Stimulated activated CD8-positive, alpha-beta memory T cell treated with anti-CD3 and anti-CD28 coated beads, Interleukin-12 subunit alpha, Interleukin-12 subunit beta, amount 100 ng/mL, for 24 hours (primary cell): ENCODE measurements around the gene SPO11.

Experiments used
- DNase-seq: peaks from one replicate; pipeline ENCODE4 v3.0.0-alpha.2; 2020; ENCODE audit errors: extremely low read depth

The SPO11 gene, protein sequence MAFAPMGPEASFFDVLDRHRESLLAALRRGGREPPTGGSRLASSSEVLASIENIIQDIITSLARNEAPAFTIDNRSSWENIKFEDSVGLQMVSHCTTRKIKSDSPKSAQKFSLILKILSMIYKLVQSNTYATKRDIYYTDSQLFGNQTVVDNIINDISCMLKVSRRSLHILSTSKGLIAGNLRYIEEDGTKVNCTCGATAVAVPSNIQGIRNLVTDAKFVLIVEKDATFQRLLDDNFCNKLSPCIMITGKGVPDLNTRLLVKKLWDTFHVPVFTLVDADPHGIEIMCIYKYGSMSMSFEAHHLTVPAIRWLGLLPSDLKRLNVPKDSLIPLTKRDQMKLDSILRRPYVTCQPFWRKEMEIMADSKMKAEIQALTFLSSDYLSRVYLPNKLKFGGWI

GRCh38 chr20:57329608-57330221, at the start of gene SPO11:
Gene SPO11, plus strand, starts transcription at chr20:57329803. Its CDS starts 65 bp downstream, at chr20:57329868.
- DNase-seq, result no peak

- no peak for DNase-seq
These were observed 49.4 kb upstream of the SPO11 start for GRCh38 chr20:57280221-57280620.

- DNase-seq, result no peak
These were observed 47.7 kb upstream of the SPO11 start for GRCh38 chr20:57281900-57282299.

GRCh38 chr20:57282670-57283361, 46.8 kb upstream of the SPO11 start:
- no peak for DNase-seq

DNA sequence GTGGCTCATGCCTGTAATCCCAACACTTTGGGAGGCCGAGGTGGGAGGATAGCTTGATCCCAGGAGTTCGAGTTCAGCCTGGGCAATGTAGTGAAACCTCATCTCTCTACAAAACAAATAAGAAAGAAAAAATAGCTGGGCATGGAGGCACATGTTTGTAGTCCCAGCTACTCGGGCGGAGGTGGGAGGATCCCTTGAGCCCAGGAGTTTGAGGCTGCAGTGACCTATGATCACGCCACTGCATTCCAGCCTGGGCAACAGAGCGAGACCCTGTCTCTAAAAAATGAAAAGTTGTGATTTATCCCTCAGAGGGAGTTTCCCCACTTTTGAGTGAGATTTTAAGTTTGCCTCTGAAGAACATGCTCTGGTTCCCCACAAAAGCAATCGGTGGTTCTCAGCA, 45.7 kb upstream of the SPO11 start:
- no peak for DNase-seq

GRCh38 chr20:57287007-57287880, 42.4 kb upstream of the SPO11 start:
- no peak for DNase-seq

GRCh38 chr20:57287901-57288300, 41.7 kb upstream of the SPO11 start:
- no peak for DNase-seq

- DNase-seq, result no peak
These were observed 40.8 kb upstream of the SPO11 start for GRCh38 chr20:57288651-57289277.

DNA sequence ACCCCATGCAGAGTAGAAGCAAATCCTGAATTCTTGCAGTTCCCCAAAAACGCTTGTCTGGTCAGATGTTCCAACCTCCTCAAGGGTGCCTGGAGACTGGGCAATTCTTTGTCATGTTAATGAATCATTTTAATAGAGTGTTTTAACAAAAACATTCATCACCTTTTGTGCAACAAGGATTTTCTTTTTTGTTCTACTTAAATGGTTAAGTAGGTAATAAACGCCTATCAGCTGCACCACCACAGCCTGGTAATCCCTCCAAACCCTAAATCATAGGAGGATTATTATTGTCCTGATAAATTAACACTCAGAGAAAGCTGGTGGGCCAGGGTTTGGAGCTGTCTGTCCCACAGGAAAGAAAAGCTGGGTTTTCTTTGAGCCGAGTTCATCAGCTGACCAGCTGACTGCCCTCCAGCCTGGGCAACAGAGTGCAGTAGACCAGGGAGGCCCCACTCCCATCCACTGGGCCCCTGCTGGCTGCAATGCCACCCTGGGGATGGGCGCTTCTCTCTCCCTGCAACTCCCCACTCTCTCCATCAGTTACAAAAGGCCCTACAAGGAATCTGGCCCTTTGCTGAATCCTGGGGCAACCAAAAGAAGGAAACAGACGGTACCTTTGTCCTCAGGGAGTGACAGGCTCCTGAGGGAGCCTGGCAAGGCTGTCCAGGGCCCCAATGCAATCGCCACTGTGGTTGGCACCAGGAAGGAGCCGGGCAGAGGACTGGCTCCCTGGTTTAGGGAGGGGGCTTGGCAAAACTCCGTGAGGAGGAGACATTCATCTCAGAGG, 40.0 kb upstream of the SPO11 start:
- no peak for DNase-seq

- DNase-seq, result no peak
These were observed 39.5 kb upstream of the SPO11 start for GRCh38 chr20:57290178-57290484.

GRCh38 chr20:57291003-57291402, 38.6 kb upstream of the SPO11 start:
- no peak for DNase-seq

DNA sequence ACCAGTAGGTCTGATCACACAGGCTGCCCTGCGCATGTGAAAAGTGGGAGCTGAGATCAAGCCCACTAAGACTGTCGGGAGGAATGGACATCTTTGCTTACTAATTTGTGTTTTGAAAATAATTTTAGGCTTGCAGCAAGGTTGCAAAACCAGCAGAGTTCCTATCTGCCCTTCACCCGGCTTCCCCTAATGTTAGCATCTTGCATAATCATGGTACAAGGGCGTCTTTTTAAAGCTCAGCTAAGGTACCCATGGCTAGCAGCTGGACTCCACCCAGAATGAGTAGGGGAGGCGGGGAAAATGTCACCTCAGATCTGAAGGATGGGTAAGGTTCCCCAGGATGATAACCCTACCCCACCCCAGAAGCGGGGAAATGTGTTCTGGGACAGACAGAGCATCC, 37.9 kb upstream of the SPO11 start:
- no peak for DNase-seq

- no peak for DNase-seq
These were observed 37.0 kb upstream of the SPO11 start for GRCh38 chr20:57292611-57293010.

GRCh38 chr20:57293995-57294394, 35.6 kb upstream of the SPO11 start:
- no peak for DNase-seq

- DNase-seq, result no peak
These were observed 35.1 kb upstream of the SPO11 start for GRCh38 chr20:57294550-57294949.

DNA sequence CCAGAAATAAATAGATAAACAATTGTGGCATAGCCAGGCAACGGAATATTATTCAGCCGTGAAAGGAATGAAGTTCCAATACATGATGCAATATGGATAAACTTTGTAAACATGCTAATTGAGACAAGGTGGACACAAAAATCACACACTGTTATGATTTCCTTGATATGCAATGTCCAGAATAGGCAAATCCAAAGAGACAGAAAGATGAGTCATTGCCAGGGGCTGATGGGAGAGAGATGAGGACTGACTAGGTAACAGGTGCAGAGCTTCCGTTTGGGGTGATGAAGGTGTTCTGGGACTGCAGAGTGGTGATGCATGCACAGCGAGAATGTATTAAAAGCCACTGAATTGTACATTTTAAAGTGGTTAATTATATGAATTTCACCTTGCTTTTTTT, 31.1 kb upstream of the SPO11 start:
- DNase-seq, result no peak

GRCh38 chr20:57301026-57301425, 28.6 kb upstream of the SPO11 start:
- no peak for DNase-seq

GRCh38 chr20:57306747-57307146, 22.9 kb upstream of the SPO11 start:
- no peak for DNase-seq

- no peak for DNase-seq
These were observed 20.9 kb upstream of the SPO11 start for GRCh38 chr20:57308451-57309271.

DNA sequence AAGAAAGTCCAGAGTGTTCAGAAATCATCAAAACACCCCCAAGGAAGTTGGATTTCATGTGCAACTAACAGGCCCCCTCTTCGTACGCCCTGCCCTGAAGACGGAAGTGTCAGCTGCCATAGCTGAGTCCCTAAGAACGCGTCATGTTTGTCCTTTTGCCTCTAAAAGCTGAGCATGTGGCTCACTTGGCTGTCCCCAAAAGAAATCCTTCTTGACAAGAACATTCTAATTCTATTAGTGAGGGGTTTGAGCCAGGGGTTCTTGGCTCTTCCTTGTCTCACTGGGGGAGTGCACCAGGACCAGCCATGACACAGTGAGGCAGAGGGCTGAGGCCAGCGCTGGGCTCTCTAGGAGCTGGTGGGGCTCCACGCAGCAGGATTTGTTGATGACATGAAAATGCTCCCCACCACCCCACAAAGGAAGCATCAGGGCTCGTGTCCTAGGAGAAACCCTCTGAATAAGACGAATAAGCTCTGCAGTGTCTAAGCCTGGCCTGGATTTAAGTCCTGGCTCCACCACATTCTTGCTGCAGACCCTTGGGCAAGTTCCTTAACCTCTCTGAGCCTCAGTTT, 20.0 kb upstream of the SPO11 start:
- DNase-seq, result no peak
